Natural killer cell (primary cell): ENCODE data around the gene STX4. TPM values are rescaled to one million over a fixed set of nuclear protein-coding genes. Genes with fewer than 3 reads are reported as not detected.

Experiments used
- ATAC-seq, 3 donors: fragments of 150-1000 bp in 2 of 3; fragments of 200-7000 bp in 1 of 3; cut with Tn5 transposase; 1 replicate in 1 of 3; 2 replicates in 2 of 3; pipeline ENCODE4 v1.10.0; 2021; ENCODE audit warnings: mild to moderate bottlenecking in 2 of 3, moderate library complexity in 2 of 3
- DNase-seq, 2 donors: peaks; one replicate each; pipeline versions ENCODE4 v3.0.0 to v3.0.0-alpha.2; 2013 to 2021; ENCODE audit warnings: mixed read lengths in 1 of 2
- H3K27ac ChIP-seq: one replicate; pipeline ENCODE4 v1.5.1; 2013; ENCODE audit warnings: mild to moderate bottlenecking, low read length
- H3K27me3 ChIP-seq: one replicate; pipeline ENCODE4 v1.6.1; 2013; ENCODE audit warnings: low read length; ENCODE audit not compliant: control insufficient read depth, insufficient read depth
- H3K36me3 ChIP-seq: one replicate; pipeline ENCODE4 v1.6.1; 2013; ENCODE audit warnings: low read length; ENCODE audit not compliant: control insufficient read depth, insufficient read depth
- H3K4me1 ChIP-seq: one replicate; pipeline ENCODE4 v1.6.1; 2013; ENCODE audit warnings: low read length; ENCODE audit not compliant: control insufficient read depth, insufficient read depth
- H3K4me3 ChIP-seq: one replicate; pipeline ENCODE4 v1.5.1; 2013; ENCODE audit warnings: low read length
- H3K9me3 ChIP-seq: one replicate; pipeline ENCODE4 v1.6.1; 2013; ENCODE audit warnings: low read length; ENCODE audit not compliant: control insufficient read depth, insufficient read depth
- H3K27ac Mint-ChIP-seq, 2 donors: one replicate each; pipeline ENCODE4 v1.8.0; 2022; ENCODE audit warnings: mild to moderate bottlenecking in 2 of 2, mixed read lengths in 2 of 2, moderate library complexity in 1 of 2
- H3K27me3 Mint-ChIP-seq, 2 donors: one replicate each; pipeline ENCODE4 v1.8.0; 2022; ENCODE audit warnings: low read depth in 2 of 2, mixed read lengths in 2 of 2
- H3K36me3 Mint-ChIP-seq: one replicate; pipeline ENCODE4 v1.8.0; 2022; ENCODE audit warnings: mixed read lengths
- H3K4me1 Mint-ChIP-seq, 2 donors: one replicate each; pipeline ENCODE4 v1.8.0; 2022; ENCODE audit warnings: mixed read lengths in 2 of 2
- H3K4me3 Mint-ChIP-seq: one replicate; pipeline ENCODE4 v1.8.0; 2022; ENCODE audit warnings: mild to moderate bottlenecking, moderate library complexity, mixed read lengths
- H3K9me3 Mint-ChIP-seq, 2 donors: one replicate each; pipeline ENCODE4 v1.8.0; 2022; ENCODE audit warnings: mixed read lengths in 2 of 2
- WGBS: methylation state at CpG from one replicate; pipeline ENCODE4 v1.1.7; 2013; ENCODE audit warnings: missing lambda C conversion rate; ENCODE audit not compliant: insufficient coverage; 5-methylcytosine and 5-hydroxymethylcytosine counted together
- intact Hi-C: fragments of 100-400 bp; cut with micrococcal nuclease; formaldehyde crosslinking; loops from one replicate; pipeline ENCODE4 v1.14.2; 2022
- total RNA-seq, 4 donors: library from RNA; stranded (reverse); fragments of 120-200 nt in 1 of 4; gene quantifications; one replicate each; pipeline versions ENCODE4 v1.2.3 to v1.2.4, GENCODE V29; 2013 to 2022
- TF ChIP-seq, protein P1 (sequence below): fragments of 200-600 bp; IDR thresholded peaks from one replicate; pipeline ENCODE4 v1.8.0; 2022; ENCODE audit warnings: antibody characterized with exemption

Gene STX4
- total RNA-seq, 3 donors from 2014 or later (not counting 1 experiment from before 2014, with no cell fraction given): 128 to 145 (median 133) TPM

- Histone ChIP-seq H3K36me3 (peaks cover 37% of the 10 kb centered on the region), H3K9me3 (no peaks in the 10 kb centered on the region), H3K27me3 (no peaks in the 10 kb centered on the region), H3K4me3 (no peak within 1 kb of the TSS), H3K4me1 (peaks cover 5% of the 10 kb centered on the region), H3K27ac (no peak within 1 kb of the TSS)
- ATAC-seq (no peak), DNase-seq (no peak)
- no peaks in the 10 kb centered on the region for H3K9me3 Mint-ChIP-seq
- H3K27me3 Mint-ChIP-seq: no peaks in the 10 kb centered on the region
- 92% methylated on average over 15 of the region's 15 CpGs for WGBS
- no peak within 1 kb of the TSS for H3K27ac Mint-ChIP-seq
- no peaks in the 10 kb centered on the region for H3K36me3 Mint-ChIP-seq
- intact Hi-C loops: no loop called here
- no peak within 1 kb of the TSS for H3K4me3 Mint-ChIP-seq
- H3K4me1 Mint-ChIP-seq: peaks cover 0 to 12% of the 10 kb centered on the region in 2 donors
- TF ChIP-seq, protein P1, sequence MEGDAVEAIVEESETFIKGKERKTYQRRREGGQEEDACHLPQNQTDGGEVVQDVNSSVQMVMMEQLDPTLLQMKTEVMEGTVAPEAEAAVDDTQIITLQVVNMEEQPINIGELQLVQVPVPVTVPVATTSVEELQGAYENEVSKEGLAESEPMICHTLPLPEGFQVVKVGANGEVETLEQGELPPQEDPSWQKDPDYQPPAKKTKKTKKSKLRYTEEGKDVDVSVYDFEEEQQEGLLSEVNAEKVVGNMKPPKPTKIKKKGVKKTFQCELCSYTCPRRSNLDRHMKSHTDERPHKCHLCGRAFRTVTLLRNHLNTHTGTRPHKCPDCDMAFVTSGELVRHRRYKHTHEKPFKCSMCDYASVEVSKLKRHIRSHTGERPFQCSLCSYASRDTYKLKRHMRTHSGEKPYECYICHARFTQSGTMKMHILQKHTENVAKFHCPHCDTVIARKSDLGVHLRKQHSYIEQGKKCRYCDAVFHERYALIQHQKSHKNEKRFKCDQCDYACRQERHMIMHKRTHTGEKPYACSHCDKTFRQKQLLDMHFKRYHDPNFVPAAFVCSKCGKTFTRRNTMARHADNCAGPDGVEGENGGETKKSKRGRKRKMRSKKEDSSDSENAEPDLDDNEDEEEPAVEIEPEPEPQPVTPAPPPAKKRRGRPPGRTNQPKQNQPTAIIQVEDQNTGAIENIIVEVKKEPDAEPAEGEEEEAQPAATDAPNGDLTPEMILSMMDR: no peak
Measured at GRCh38 chr16:31088459-31089183, 55.3 kb downstream of the STX4 start, which contains the start of gene PRSS53. PRSS53 (minus strand) TSS chr16:31088943; CDS start chr16:31088809, 134 bp downstream.

DNA sequence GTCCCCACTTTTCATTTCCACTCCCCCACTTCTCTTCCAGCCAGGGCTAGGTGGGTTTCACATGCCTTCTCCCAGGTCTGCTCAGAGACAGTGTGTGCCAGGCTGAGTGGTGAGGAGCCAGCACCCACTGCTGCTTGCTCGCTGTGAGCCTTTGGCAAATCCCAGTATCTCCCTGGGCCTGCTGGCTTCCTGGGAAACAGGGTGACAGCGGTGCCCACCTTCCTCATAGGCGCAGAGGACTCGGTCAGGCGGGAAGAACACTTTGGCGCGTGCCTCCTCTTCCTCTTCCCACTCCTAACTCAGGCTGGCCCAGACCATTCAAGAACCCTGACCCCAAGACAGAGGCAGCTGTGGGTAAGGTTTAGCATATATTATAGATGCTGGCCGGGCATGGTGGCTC, 55.8 kb downstream of the STX4 start:
- TF ChIP-seq, protein P1: no peak
- H3K27me3 ChIP-seq: no peaks in the 10 kb centered on the region
- peaks cover 5 to 17% of the 10 kb centered on the region in 2 donors for H3K4me1 Mint-ChIP-seq
- H3K36me3 ChIP-seq: peaks cover 32% of the 10 kb centered on the region
- H3K9me3 Mint-ChIP-seq: no peaks in the 10 kb centered on the region
- intact Hi-C loops: no loop called here
- H3K4me3 Mint-ChIP-seq: no peak overlapping the region
- H3K36me3 Mint-ChIP-seq: no peaks in the 10 kb centered on the region
- H3K4me3 ChIP-seq: no peak overlapping the region
- 97% methylated on average over 8 of the region's 8 CpGs for WGBS
- H3K27ac ChIP-seq: no peak overlapping the region
- H3K4me1 ChIP-seq: peaks cover 10% of the 10 kb centered on the region
- H3K27me3 Mint-ChIP-seq: no peaks in the 10 kb centered on the region
- no peaks in the 10 kb centered on the region for H3K9me3 ChIP-seq
- no peak for ATAC-seq
- no peak for DNase-seq
- no peak overlapping the region for H3K27ac Mint-ChIP-seq

Other genes starting within 250 kb of the STX4 start
- gene ZNF629, start 246.4 kb upstream of the STX4 start, total RNA-seq: 1 to 10 TPM in 2 of 3 donors, under 1 TPM in 1; 0.96 to 1.9 (median 1.8) TPM
- 10 to 100 TPM; 25.1 to 28.5 (median 27.4) TPM for gene BCL7C, start 139.5 kb upstream of the STX4 start, total RNA-seq
- gene CTF1, start 136.9 kb upstream of the STX4 start, total RNA-seq: under 1 TPM; 0.45 to 0.60 (median 0.47) TPM
- 10 to 100 TPM; 10.1 to 13.3 (median 12.4) TPM for gene FBXL19, start 110.0 kb upstream of the STX4 start, total RNA-seq
- gene ORAI3, start 84.5 kb upstream of the STX4 start, total RNA-seq: 10 to 100 TPM; 10.8 to 19.8 (median 12.8) TPM
- gene SETD1A, start 75.8 kb upstream of the STX4 start, total RNA-seq: 10 to 100 TPM; 32.9 to 34.5 (median 33.9) TPM
- gene HSD3B7, start 48.4 kb upstream of the STX4 start, total RNA-seq: 1 to 10 TPM in 1 of 3 donors, under 1 TPM in 2; 0.26 to 2.1 (median 0.39) TPM
- gene STX1B, start 22.9 kb upstream of the STX4 start, total RNA-seq: 1 to 10 TPM in 1 of 3 donors, under 1 TPM in 2; 0.14 to 1.6 (median 0.32) TPM
- gene ZNF668, start 40.7 kb downstream of the STX4 start, total RNA-seq: 10 to 100 TPM; 11.0 to 27.4 (median 22.6) TPM
- 10 to 100 TPM; 22.0 to 31.1 (median 30.1) TPM for gene ZNF646, start 40.9 kb downstream of the STX4 start, total RNA-seq
- 1 to 10 TPM; 4.3 to 7.4 (median 5.1) TPM for gene PRSS53, start 55.4 kb downstream of the STX4 start, total RNA-seq
- gene VKORC1, start 61.2 kb downstream of the STX4 start, total RNA-seq: 10 to 100 TPM; 35.9 to 42.1 (median 41.8) TPM
- gene BCKDK, start 74.8 kb downstream of the STX4 start, total RNA-seq: 10 to 100 TPM in 2 of 3 donors, 1 to 10 TPM in 1; 9.9 to 16.3 (median 12.1) TPM
- gene KAT8, start 84.1 kb downstream of the STX4 start, total RNA-seq: 100 to 1,000 TPM in 1 of 3 donors, 10 to 100 TPM in 2; 90.6 to 101 (median 93.4) TPM
- not detected for gene PRSS8, start 102.2 kb downstream of the STX4 start, total RNA-seq
- gene PRSS36, start 116.5 kb downstream of the STX4 start, total RNA-seq: 1 to 10 TPM; 2.1 to 3.5 (median 2.3) TPM
- 100 to 1,000 TPM; 872 to 934 (median 918) TPM for gene FUS, start 146.6 kb downstream of the STX4 start, total RNA-seq
- 10 to 100 TPM; 29.7 to 38.1 (median 37.6) TPM for gene PYCARD, start 169.2 kb downstream of the STX4 start, total RNA-seq
- gene TRIM72, start 180.6 kb downstream of the STX4 start, total RNA-seq: under 1 TPM in 2 of 3 donors, not detected in 1; 0.05 to 0.07 TPM
- gene PYDC1, start 183.6 kb downstream of the STX4 start, total RNA-seq: not detected
- gene ITGAM, start 226.4 kb downstream of the STX4 start, total RNA-seq: 100 to 1,000 TPM; 370 to 545 (median 428) TPM